ENCODE results near the gene RPS27.
"Not testable (repeated sequence)": the region's sequence is repeated elsewhere in the genome, so short reads cannot be mapped to it uniquely, and the experiment has no call there.

Gene RPS27

GRCh38 chr1:153962088-153963029 is 28.2 kb upstream of the RPS27 start:
- no peak for DNase-seq

- DNase-seq, result peak; percentile 98
These were observed 27.3 kb upstream of the RPS27 start, which contains the start of gene SLC39A1 for GRCh38 chr1:153963030-153963849. Gene SLC39A1 (minus strand): TSS chr1:153963537. CDS start chr1:153962715, 822 bp downstream.

GRCh38 chr1:153963850-153964331 is 26.7 kb upstream of the RPS27 start:
- DNase-seq, result peak; percentile 13

GRCh38 chr1:153967107-153967999 is 23.2 kb upstream of the RPS27 start, which contains the start of gene CREB3L4:
Gene CREB3L4 (plus strand): TSS chr1:153967902. CDS start chr1:153968526, 624 bp downstream.
- peak; percentile 90 for DNase-seq

- DNase-seq, result no peak
These were observed 22.6 kb upstream of the RPS27 start for GRCh38 chr1:153968000-153968363.

GRCh38 chr1:153968408-153968807 is 22.2 kb upstream of the RPS27 start:
- DNase-seq, result no peak

GRCh38 chr1:153968972-153969371 is 21.6 kb upstream of the RPS27 start:
- no peak for DNase-seq

GRCh38 chr1:153970346-153970745 is 20.2 kb upstream of the RPS27 start:
- no peak for DNase-seq

- no peak for DNase-seq
These were observed 17.5 kb upstream of the RPS27 start for GRCh38 chr1:153973071-153973470.

- DNase-seq, result no peak
These were observed 17.0 kb upstream of the RPS27 start for GRCh38 chr1:153973525-153973924.

- DNase-seq, result no peak
These were observed 13.7 kb upstream of the RPS27 start for GRCh38 chr1:153976819-153977249.

- DNase-seq, result peak; percentile 86
These were observed 13.0 kb upstream of the RPS27 start, which contains the start of gene JTB for GRCh38 chr1:153977250-153978240. Gene JTB (minus strand): TSS chr1:153977674. CDS start chr1:153977252, 422 bp downstream.

- no peak for DNase-seq
These were observed 12.2 kb upstream of the RPS27 start for GRCh38 chr1:153978274-153978909.

GRCh38 chr1:153979091-153979490 is 11.5 kb upstream of the RPS27 start:
- DNase-seq, result not testable (repeated sequence)

GRCh38 chr1:153981735-153982134 is 8.8 kb upstream of the RPS27 start:
- not testable (repeated sequence) for DNase-seq

- no peak for DNase-seq
These were observed 6.3 kb upstream of the RPS27 start for GRCh38 chr1:153984123-153984894.

GRCh38 chr1:153985341-153985912 is 5.1 kb upstream of the RPS27 start:
- DNase-seq, result peak; percentile 45

GRCh38 chr1:153985941-153986761 is 4.4 kb upstream of the RPS27 start, which contains the start of gene RAB13:
Gene RAB13 (minus strand): TSS chr1:153986339. CDS start chr1:153986236, 103 bp downstream.
- peak; percentile 20 for DNase-seq
